ENCODE results near the gene CFAP210.
A peak's percentile ranks its signal among the peaks of the same experiment; 100 is the strongest.

CFAP210 gene

GRCh38 chr2:169694113-169694893, at the start of gene CFAP210, which contains the start of gene PHOSPHO2:
TSS of gene CFAP210 (minus strand) at chr2:169694405. CDS start at chr2:169694327, 78 bp downstream.
TSS of gene PHOSPHO2 (plus strand) at chr2:169694469. CDS start at chr2:169700972, 6,503 bp downstream.
- TF ChIP-seq ZNF274 (IDR thresholded peaks at IDR 0.05; ENCODE audit: low read depth, low read length): no peak
- peak within 1 kb of the TSS; percentile 71 for H3K4me3 ChIP-seq (ENCODE audit: low read length)

- H3K4me3 ChIP-seq (ENCODE audit: low read length): no peak overlapping the region
- TF ChIP-seq ZNF274 (IDR thresholded peaks at IDR 0.05; ENCODE audit: low read depth, low read length): no peak
Measured at GRCh38 chr2:169743549-169743948, 49.3 kb upstream of the CFAP210 start.

- H3K4me3 ChIP-seq (ENCODE audit: low read length): no peak overlapping the region
- TF ChIP-seq ZNF274 (IDR thresholded peaks at IDR 0.05; ENCODE audit: low read depth, low read length): no peak
Measured at GRCh38 chr2:169739351-169739750, 45.1 kb upstream of the CFAP210 start.

- H3K4me3 ChIP-seq (ENCODE audit: low read length): no peak overlapping the region
- TF ChIP-seq ZNF274 (IDR thresholded peaks at IDR 0.05; ENCODE audit: low read depth, low read length): no peak
Measured at GRCh38 chr2:169738566-169739229, 44.5 kb upstream of the CFAP210 start.

GRCh38 chr2:169736902-169737301, 42.7 kb upstream of the CFAP210 start:
- TF ChIP-seq ZNF274 (IDR thresholded peaks at IDR 0.05; ENCODE audit: low read depth, low read length): no peak
- 0 out of 2 replicates have a peak overlapping the region, but pooled peaks have one; percentile 15 for H3K4me3 ChIP-seq (ENCODE audit: low read length)

- no peak overlapping the region; the same call in 1 of the 2 replicates for H3K4me3 ChIP-seq (ENCODE audit: low read length)
- no peak for TF ChIP-seq ZNF274 (IDR thresholded peaks at IDR 0.05; ENCODE audit: low read depth, low read length)
Measured at GRCh38 chr2:169735623-169736022, 41.4 kb upstream of the CFAP210 start.

GRCh38 chr2:169734169-169734847, 40.1 kb upstream of the CFAP210 start:
- H3K4me3 ChIP-seq (ENCODE audit: low read length): peak overlapping the region; percentile 89
- no peak for TF ChIP-seq ZNF274 (IDR thresholded peaks at IDR 0.05; ENCODE audit: low read depth, low read length)

GRCh38 chr2:169732583-169733358, 38.6 kb upstream of the CFAP210 start:
- no peak for TF ChIP-seq ZNF274 (IDR thresholded peaks at IDR 0.05; ENCODE audit: low read depth, low read length)
- peak overlapping the region; percentile 89; the same call in 1 of the 2 replicates for H3K4me3 ChIP-seq (ENCODE audit: low read length)

- no peak overlapping the region for H3K4me3 ChIP-seq (ENCODE audit: low read length)
- no peak for TF ChIP-seq ZNF274 (IDR thresholded peaks at IDR 0.05; ENCODE audit: low read depth, low read length)
Measured at GRCh38 chr2:169732075-169732474, 37.9 kb upstream of the CFAP210 start.

- TF ChIP-seq ZNF274 (IDR thresholded peaks at IDR 0.05; ENCODE audit: low read depth, low read length): no peak
- H3K4me3 ChIP-seq (ENCODE audit: low read length): no peak overlapping the region
Measured at GRCh38 chr2:169729274-169729605, 35.0 kb upstream of the CFAP210 start.

- no peak overlapping the region for H3K4me3 ChIP-seq (ENCODE audit: low read length)
- TF ChIP-seq ZNF274 (IDR thresholded peaks at IDR 0.05; ENCODE audit: low read depth, low read length): no peak
Measured at GRCh38 chr2:169727065-169727464, 32.9 kb upstream of the CFAP210 start.

- TF ChIP-seq ZNF274 (IDR thresholded peaks at IDR 0.05; ENCODE audit: low read depth, low read length): no peak
Measured at GRCh38 chr2:169721016-169721415, 26.8 kb upstream of the CFAP210 start.

GRCh38 chr2:169718930-169719504, 24.8 kb upstream of the CFAP210 start:
- no peak for TF ChIP-seq ZNF274 (IDR thresholded peaks at IDR 0.05; ENCODE audit: low read depth, low read length)
- no peak overlapping the region for H3K4me3 ChIP-seq (ENCODE audit: low read length)

More at GRCh38 chr2:169721016-169721415, 26.8 kb upstream of the CFAP210 start:
- H3K4me3 ChIP-seq (ENCODE audit: low read length): no peak overlapping the region

Measured in GM08714 (cell line).